Measurements from ENCODE around the gene PXMP2.
"Not testable (repeated sequence)": the region's sequence is repeated elsewhere in the genome, so short reads cannot be mapped to it uniquely, and the experiment has no call there.

- not testable (repeated sequence) for TF ChIP-seq CTCF (conservative IDR thresholded peaks at IDR 0.05; ENCODE audit: low read depth, low read length); EZH2 (IDR thresholded peaks at IDR 0.05; ENCODE audit: low read length, unreplicated experiment)
These were observed 7.5 kb downstream of the PXMP2 start for GRCh38 chr12:132694888-132695287.
